GM19452 (cell line): ENCODE data around the gene SFTPA2.
A peak's percentile ranks its signal among the peaks of the same experiment; 100 is the strongest.
"Not testable (repeated sequence)": the region's sequence is repeated elsewhere in the genome, so short reads cannot be mapped to it uniquely, and the experiment has no call there.

ENCODE experiments used
- ATAC-seq: cut with Tn5 transposase; IDR thresholded peaks from one replicate; pipeline ENCODE4 v1.9.1; 2021; ENCODE audit not compliant: unreplicated experiment

SFTPA2 gene

GRCh38 chr10:79560160-79560709 lies at the start of gene SFTPA2:
TSS of gene SFTPA2 (minus strand) at chr10:79560407. CDS start at chr10:79559483, 924 bp downstream.
- no peak for ATAC-seq

GRCh38 chr10:79608505-79609375 lies 48.5 kb upstream of the SFTPA2 start:
- ATAC-seq = no peak

GRCh38 chr10:79605308-79605707 lies 45.1 kb upstream of the SFTPA2 start:
- no peak for ATAC-seq

DNA sequence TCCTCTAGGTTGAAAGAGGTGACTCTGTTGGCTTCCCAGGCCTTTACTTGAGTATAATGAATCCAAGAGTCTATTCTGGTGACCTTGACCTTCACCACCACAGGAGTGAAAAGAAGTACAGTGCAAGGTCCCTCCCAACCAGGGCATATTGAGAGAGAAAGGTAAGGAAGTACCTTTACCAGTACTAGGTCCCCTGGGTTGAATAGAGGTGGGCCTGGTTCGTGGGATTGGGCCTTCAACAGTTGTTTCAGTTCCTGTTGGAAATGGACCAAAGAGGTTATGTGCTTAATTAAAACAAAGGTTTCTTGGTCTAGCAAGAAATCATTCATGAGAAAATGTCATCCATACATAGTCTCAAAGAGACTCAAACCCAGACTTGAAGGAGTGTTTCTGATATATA lies 44.1 kb upstream of the SFTPA2 start:
- ATAC-seq = no peak

DNA sequence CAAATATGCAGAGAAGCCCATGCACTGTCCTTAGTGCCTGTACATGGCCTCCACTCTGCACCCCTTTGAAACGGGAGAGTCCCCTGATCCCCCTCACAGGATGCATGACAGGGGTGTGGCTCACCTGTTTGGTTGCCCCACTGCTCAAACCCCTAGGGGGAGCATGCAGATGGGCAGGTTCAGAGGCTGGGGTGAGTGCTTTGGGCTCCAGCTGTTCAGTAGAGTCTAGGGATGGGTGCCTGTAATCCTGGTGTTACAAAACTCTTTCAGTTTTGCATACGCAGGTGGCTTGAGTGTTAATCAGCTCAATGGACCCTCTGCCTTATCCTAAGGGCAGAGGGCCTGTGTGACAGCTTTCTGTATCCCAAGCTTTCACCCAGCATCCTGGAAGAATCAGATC lies 42.7 kb upstream of the SFTPA2 start:
- ATAC-seq = no peak

DNA sequence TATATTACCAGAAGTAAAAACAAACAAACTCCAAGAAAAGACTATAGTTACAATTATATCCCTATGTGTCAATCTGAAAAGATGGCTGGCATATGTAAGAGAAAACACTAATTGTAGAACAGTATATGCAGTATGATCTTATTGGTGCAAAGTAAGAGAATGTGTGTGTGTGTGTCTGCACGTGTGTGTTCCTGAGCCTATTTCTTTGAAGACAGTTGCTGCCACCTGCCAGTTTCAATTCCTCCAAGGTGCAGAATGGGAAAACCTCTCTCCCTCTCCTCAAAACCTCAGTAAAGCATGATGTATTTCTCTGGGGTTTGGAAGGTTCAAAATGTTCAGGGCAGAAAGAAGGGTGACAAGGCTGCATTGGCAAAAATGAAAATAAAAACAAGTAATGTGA lies 41.7 kb upstream of the SFTPA2 start:
- no peak for ATAC-seq

DNA sequence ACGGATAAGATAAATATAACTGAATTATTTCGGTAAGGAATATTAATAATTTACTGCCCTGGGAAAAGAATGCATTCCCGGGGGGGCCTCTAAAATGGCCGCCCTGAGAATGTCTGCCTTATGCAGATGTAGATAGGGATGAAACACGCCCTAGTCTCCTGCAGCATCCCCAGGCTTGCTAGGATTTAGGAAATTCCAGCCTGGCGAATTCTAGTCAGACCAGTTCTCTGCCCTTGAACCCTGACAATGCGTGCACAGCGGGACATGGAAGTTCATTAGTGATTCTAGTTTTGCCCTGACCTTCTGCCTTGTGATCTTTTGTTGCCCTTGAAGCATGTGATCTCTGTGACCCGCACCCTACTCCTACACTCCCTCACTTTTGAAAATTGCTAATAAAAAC lies 39.4 kb upstream of the SFTPA2 start:
- ATAC-seq = not testable (repeated sequence)

GRCh38 chr10:79595510-79595909 lies 35.3 kb upstream of the SFTPA2 start:
- ATAC-seq = no peak

GRCh38 chr10:79594565-79594964 lies 34.4 kb upstream of the SFTPA2 start:
- ATAC-seq = not testable (repeated sequence)

DNA sequence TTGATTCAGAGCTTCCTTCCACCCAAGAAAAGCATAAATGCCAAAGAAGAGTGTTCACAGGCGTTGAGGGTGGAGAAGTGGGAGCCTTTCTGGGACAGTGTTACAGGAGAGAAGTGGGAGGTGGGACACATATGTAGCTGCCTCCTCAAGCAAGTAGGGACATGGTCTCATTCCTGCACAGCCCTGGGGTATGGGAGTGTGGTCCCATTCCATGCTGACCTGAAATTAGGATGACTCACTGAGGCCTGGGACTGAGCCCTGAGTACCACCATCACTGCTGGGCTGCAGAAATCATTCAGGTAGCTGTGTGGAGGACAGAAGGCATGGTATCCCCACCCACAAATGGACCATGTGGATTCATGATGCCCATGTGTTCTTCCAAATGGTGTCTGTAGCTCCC lies 33.2 kb upstream of the SFTPA2 start:
- no peak for ATAC-seq

DNA sequence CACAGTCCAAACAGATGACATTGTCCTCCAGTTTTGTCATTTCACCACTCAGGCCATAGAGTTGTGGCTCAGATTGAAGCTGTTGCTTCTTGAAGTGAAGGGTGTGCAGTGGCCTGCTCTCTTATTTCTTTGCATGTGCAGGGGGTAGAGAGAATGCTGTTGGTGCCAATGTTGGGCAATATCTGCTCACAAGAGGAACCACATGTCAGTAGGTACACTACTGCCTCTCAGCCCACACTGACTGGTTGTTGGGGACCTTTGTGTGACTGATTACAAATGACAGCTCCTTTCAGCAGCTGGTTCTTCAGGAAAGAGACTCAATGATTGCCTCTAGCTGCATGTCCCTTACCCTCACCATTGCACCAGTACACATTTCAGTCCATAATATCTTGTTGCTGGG lies 28.6 kb upstream of the SFTPA2 start:
- no peak for ATAC-seq

- ATAC-seq = no peak
These were observed 26.7 kb upstream of the SFTPA2 start for GRCh38 chr10:79586933-79587332.

- no peak for ATAC-seq
These were observed 25.8 kb upstream of the SFTPA2 start for GRCh38 chr10:79585870-79586527.

DNA sequence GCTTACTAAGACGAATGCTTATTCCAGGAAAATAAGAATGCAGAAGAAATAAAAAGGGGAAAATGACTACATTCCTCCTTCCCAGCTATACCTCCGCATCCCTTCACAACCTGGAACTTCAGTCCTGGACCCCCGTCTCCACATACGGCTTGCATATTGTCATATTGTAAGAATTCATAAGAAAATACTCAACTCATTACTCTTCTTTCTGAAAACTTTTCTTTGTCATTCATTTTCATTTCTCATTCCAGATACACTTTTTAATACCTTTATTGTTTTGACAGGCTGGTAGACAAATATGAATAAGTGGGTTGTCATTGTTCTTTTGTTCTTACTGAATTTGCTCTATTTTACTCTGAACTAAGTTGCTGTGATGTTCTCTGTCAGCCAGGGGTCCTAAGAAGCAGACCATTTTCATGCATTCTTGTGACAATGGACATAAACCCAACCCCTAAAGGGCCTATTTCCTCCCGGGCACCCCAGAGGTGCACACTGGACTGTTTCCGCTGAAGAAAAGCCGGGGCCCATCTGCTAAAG lies 23.3 kb upstream of the SFTPA2 start:
- ATAC-seq = no peak

GRCh38 chr10:79582954-79583353 lies 22.7 kb upstream of the SFTPA2 start:
- not testable (repeated sequence) for ATAC-seq

DNA sequence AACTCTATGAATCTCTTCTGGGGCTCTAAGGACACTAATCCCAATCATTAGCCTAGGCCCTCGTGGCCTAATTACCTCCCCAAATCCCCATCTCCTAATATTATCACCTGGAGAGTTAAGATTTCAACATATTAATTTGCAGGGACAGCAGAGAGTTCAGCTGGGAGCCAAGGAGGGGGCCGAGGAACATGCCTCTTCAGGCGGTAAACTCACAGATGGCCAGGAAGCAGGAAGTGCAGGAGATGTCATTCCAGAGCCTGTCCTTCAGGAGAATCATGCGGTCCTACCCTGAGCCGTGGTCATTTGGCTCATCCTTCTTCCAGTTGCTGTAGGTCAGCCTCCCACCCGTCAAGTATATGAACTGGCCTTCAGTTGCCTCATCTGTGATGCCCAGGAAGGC lies 21.9 kb upstream of the SFTPA2 start:
- ATAC-seq = no peak

DNA sequence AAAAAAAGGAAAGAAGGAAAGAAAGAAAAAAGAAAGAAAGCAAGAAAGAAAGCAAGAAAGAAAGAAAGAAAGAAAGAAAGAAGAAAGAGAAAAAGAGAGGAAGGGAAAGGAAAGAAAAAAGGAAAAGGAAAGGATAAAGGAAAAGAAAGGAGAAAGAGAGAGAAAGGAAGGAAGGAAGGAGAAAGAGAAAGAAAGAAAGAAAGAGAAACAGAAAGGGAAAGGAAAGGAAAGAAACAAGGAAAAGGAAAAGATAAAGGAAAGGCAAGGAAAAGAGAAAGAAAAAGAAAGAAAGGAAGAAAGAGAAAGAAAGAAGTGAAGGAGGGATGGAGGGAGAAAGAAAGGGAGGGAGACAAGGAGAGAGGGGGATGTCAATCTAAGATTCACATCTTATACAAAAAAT lies 20.8 kb upstream of the SFTPA2 start:
- ATAC-seq = no peak

GRCh38 chr10:79579361-79579760 lies 19.2 kb upstream of the SFTPA2 start:
- no peak for ATAC-seq

DNA sequence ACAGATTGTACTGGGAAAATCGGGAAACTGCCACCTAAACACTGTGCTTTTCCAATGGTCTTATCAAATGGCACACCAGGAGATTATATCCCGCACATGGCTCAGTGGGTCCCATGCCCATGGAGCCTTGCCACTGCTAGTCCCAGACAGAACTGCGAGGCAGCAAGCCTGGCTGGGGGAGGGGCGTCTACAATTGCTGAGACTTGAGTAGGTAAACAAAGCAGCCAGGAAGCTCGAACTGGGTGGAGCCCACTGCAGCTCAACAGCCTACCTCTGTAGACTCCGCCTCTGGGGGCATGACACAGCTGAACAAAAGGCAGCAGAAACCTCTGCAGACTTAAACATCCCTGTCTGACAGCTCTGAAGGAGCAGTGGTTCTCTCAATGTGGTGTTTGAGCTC lies 10.4 kb upstream of the SFTPA2 start:
- not testable (repeated sequence) for ATAC-seq

- no peak for ATAC-seq
These were observed 3.2 kb upstream of the SFTPA2 start for GRCh38 chr10:79563426-79563825.

- ATAC-seq = peak; percentile 72
These were observed 2.0 kb upstream of the SFTPA2 start for GRCh38 chr10:79562135-79562756.
